CD4-positive, CD25-positive, alpha-beta regulatory T cell (primary cell): Measurements from ENCODE around the gene CKB. TPM values are rescaled to one million over a fixed set of nuclear protein-coding genes. Genes with fewer than 3 reads are reported as not detected.

Experiments used
- ATAC-seq, 2 donors: fragments of 150-1000 bp; cut with Tn5 transposase; one replicate each; pipeline ENCODE4 v1.10.0; 2021; ENCODE audit warnings: low read depth in 2 of 2, moderate number of reproducible peaks in 2 of 2, moderate library complexity in 1 of 2
- DNase-seq, 3 donors: peaks; one replicate each; pipeline versions ENCODE4 v3.0.0 to v3.0.0-alpha.2; 2012 to 2022; ENCODE audit warnings: mixed read lengths in 1 of 3
- H3K27ac ChIP-seq: one replicate; pipeline ENCODE4 v1.7.0; 2013; ENCODE audit warnings: mild to moderate bottlenecking, low read length; ENCODE audit not compliant: insufficient read depth, poor library complexity, severe bottlenecking
- H3K27me3 ChIP-seq: one replicate; pipeline ENCODE4 v1.7.0; 2013; ENCODE audit warnings: low read length; ENCODE audit not compliant: control insufficient read depth, insufficient read depth
- H3K36me3 ChIP-seq: one replicate; pipeline ENCODE4 v1.7.0; 2013; ENCODE audit warnings: mild to moderate bottlenecking, low read length, moderate library complexity; ENCODE audit not compliant: control insufficient read depth, insufficient read depth
- H3K4me1 ChIP-seq: 2 replicates; pipeline ENCODE4 v1.7.0; 2013; ENCODE audit warnings: mild to moderate bottlenecking, low read length; ENCODE audit not compliant: insufficient read depth, control insufficient read depth, poor library complexity, severe bottlenecking
- H3K4me3 ChIP-seq: one replicate; pipeline ENCODE4 v1.7.0; 2013; ENCODE audit warnings: low read depth, mild to moderate bottlenecking, low read length, moderate library complexity
- H3K9me3 ChIP-seq, 2 experiments: 1 replicate in 1 of 2; 2 replicates in 1 of 2; pipeline ENCODE4 v1.7.0; 2013; ENCODE audit warnings: low read length in 2 of 2, mild to moderate bottlenecking in 1 of 2, moderate library complexity in 1 of 2; ENCODE audit not compliant: control insufficient read depth in 2 of 2
- H3K27ac Mint-ChIP-seq, 3 donors: one replicate each; pipeline ENCODE4 v1.8.0; 2020 to 2022; ENCODE audit warnings: mild to moderate bottlenecking in 3 of 3, mixed read lengths in 3 of 3, moderate library complexity in 2 of 3
- H3K27me3 Mint-ChIP-seq: one replicate; pipeline ENCODE4 v1.8.0; 2022; ENCODE audit warnings: mild to moderate bottlenecking, mixed read lengths
- H3K36me3 Mint-ChIP-seq: one replicate; pipeline ENCODE4 v1.8.0; 2020; ENCODE audit warnings: mixed read lengths
- H3K4me1 Mint-ChIP-seq, 4 donors: one replicate each; pipeline ENCODE4 v1.8.0; 2020 to 2022; ENCODE audit warnings: mixed read lengths in 4 of 4, mild to moderate bottlenecking in 1 of 4
- H3K4me3 Mint-ChIP-seq, 4 donors: one replicate each; pipeline ENCODE4 v1.8.0; 2020 to 2022; ENCODE audit warnings: mild to moderate bottlenecking in 4 of 4, mixed read lengths in 4 of 4, moderate library complexity in 3 of 4
- H3K9me3 Mint-ChIP-seq, 7 donors: one replicate each; pipeline ENCODE4 v1.8.0; 2020 to 2022; ENCODE audit warnings: mixed read lengths in 7 of 7, mild to moderate bottlenecking in 3 of 7, moderate library complexity in 2 of 7
- polyA plus RNA-seq, 4 donors: library from polyadenylated mRNA; unstranded; fragments of 300-500 nt; fragmentation: Illumina TruSeq; gene quantifications; one replicate each; pipeline ENCODE4 v1.2.3, GENCODE V29; 2021
- total RNA-seq: library from RNA; stranded (reverse); gene quantifications from one replicate; pipeline ENCODE4 v1.2.3, GENCODE V29; 2022

The CKB gene
- total and polyA plus RNA-seq, 5 donors from 2014 or later = 1.4 to 5.8 (median 1.7) TPM; not detected in 1

- no peaks in the 10 kb centered on the region for H3K9me3 Mint-ChIP-seq
- Histone ChIP-seq H3K36me3 (peaks cover 59% of the 10 kb centered on the region), H3K27me3 (no peaks in the 10 kb centered on the region), H3K27ac (no peak overlapping the region), H3K9me3 (no peaks in the 10 kb centered on the region), H3K4me3 (no peak overlapping the region), H3K4me1 (peaks cover 8% of the 10 kb centered on the region)
- no peak for DNase-seq
- no peak overlapping the region for H3K4me3 Mint-ChIP-seq
- no peaks in the 10 kb centered on the region for H3K27me3 Mint-ChIP-seq
- ATAC-seq = no peak
- peaks cover 10 to 18% (median 17%) of the 10 kb centered on the region in 4 donors for H3K4me1 Mint-ChIP-seq
- H3K27ac Mint-ChIP-seq = no peak overlapping the region
- H3K36me3 Mint-ChIP-seq = peaks cover 29% of the 10 kb centered on the region
Observed at GRCh38 chr14:103483600-103483999, 39.0 kb downstream of the CKB start.

DNA sequence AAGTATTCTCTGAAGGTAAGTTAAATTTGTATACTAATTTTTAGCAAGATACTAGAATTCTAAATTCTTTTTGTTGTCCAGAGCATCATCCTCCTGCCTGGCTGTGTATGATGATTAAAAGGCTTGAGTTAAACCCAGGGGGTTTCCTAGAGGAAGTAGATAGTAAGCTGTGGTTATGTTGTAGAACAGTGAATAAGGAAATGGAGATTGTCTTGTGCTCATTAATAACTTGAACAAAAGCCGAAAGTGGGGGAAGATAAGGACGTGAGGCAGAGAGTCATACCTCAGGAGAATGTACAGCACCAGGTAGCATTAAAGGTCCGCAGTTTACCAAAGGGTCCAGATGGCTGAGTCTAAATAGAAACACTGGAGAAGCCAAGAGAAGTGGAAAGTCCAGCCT lies 42.0 kb downstream of the CKB start:
- Histone ChIP-seq H3K4me1 (peaks cover 8% of the 10 kb centered on the region), H3K27me3 (no peaks in the 10 kb centered on the region), H3K36me3 (peaks cover 68% of the 10 kb centered on the region), H3K9me3 (no peaks in the 10 kb centered on the region), H3K4me3 (no peak overlapping the region), H3K27ac (no peak overlapping the region)
- ATAC-seq (peak; percentile 56 to 62), DNase-seq (peak in 2 of 3 donors; percentile 11 to 31)
- Mint-ChIP-seq H3K4me1 (peaks cover 10 to 18% (median 17%) of the 10 kb centered on the region in 4 donors), H3K36me3 (peaks cover 37% of the 10 kb centered on the region), H3K4me3 (no peak overlapping the region), H3K9me3 (no peaks in the 10 kb centered on the region), H3K27ac (peak overlapping the region; percentile 22 to 53 (median 49)), H3K27me3 (no peaks in the 10 kb centered on the region)

DNA sequence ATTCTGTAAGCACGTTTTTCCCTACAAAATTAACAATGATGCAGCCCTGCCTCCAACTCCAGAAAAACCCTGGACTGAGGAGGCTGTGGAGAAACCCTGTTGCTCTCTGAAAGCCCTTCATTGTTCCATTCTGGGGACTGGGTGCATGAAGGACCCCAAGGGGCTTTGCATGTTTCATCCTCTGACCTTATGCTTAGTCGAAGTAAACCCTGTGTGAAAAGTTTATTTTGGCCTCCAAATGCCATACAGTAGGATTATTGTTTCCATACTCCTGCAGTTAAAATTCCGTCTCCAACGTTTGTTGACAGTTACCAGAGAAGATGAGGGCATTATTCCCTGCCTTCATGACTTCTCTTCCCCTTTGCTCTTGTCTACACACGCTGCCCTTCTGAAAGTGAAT lies 46.0 kb downstream of the CKB start:
- no peak overlapping the region for H3K4me3 Mint-ChIP-seq
- ATAC-seq (no peak), DNase-seq (no peak)
- Histone ChIP-seq H3K4me1 (peaks cover 8% of the 10 kb centered on the region), H3K4me3 (no peak overlapping the region), H3K27ac (no peak overlapping the region), H3K9me3 (no peaks in the 10 kb centered on the region), H3K36me3 (peaks cover 59% of the 10 kb centered on the region), H3K27me3 (no peaks in the 10 kb centered on the region)
- H3K4me1 Mint-ChIP-seq = peaks cover 11 to 21% (median 15%) of the 10 kb centered on the region in 4 donors
- no peaks in the 10 kb centered on the region for H3K27me3 Mint-ChIP-seq
- H3K36me3 Mint-ChIP-seq = peaks cover 43% of the 10 kb centered on the region
- no peak overlapping the region for H3K27ac Mint-ChIP-seq
- H3K9me3 Mint-ChIP-seq = no peaks in the 10 kb centered on the region

GRCh38 chr14:103476065-103476464 lies 46.6 kb downstream of the CKB start:
- no peak overlapping the region for H3K4me3 ChIP-seq
- peaks cover 8% of the 10 kb centered on the region for H3K4me1 ChIP-seq
- Mint-ChIP-seq H3K9me3 (no peaks in the 10 kb centered on the region), H3K36me3 (peaks cover 41% of the 10 kb centered on the region), H3K27me3 (no peaks in the 10 kb centered on the region), H3K4me3 (no peak overlapping the region), H3K27ac (no peak overlapping the region), H3K4me1 (peaks cover 8 to 17% (median 13%) of the 10 kb centered on the region in 4 donors)
- no peak for ATAC-seq
- H3K27me3 ChIP-seq = no peaks in the 10 kb centered on the region
- no peaks in the 10 kb centered on the region for H3K9me3 ChIP-seq
- DNase-seq = peak in 1 of 3 donors; percentile 5
- peaks cover 61% of the 10 kb centered on the region for H3K36me3 ChIP-seq
- H3K27ac ChIP-seq = no peak overlapping the region

DNA sequence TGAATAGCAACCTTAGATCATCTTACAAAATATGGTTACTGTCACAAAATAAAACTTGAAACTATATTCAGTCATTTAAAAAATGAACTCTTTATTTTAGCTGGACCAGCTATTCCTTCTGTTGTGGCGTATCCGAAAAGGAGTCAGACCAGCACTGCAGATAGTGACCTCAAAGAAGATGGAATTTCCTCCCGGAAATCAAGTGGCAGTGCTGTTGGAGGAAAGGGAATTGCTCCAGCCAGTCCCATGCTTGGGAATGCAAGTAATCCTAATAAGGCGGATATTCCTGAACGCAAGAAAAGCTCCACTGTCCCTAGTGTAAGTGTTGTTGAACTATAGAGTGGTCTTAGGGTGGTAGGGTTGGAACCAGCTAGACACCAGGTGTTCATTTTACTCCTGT lies 47.7 kb downstream of the CKB start:
- no peaks in the 10 kb centered on the region for H3K27me3 ChIP-seq
- Mint-ChIP-seq H3K4me1 (peaks cover 0 to 8% (median 4%) of the 10 kb centered on the region in 4 donors), H3K27me3 (no peaks in the 10 kb centered on the region), H3K36me3 (peaks cover 44% of the 10 kb centered on the region), H3K27ac (no peak overlapping the region), H3K9me3 (no peaks in the 10 kb centered on the region), H3K4me3 (no peak overlapping the region)
- no peak overlapping the region for H3K4me3 ChIP-seq
- no peaks in the 10 kb centered on the region for H3K4me1 ChIP-seq
- H3K27ac ChIP-seq = no peak overlapping the region
- DNase-seq = no peak
- no peak for ATAC-seq
- H3K36me3 ChIP-seq = peaks cover 66% of the 10 kb centered on the region
- no peaks in the 10 kb centered on the region for H3K9me3 ChIP-seq

DNA sequence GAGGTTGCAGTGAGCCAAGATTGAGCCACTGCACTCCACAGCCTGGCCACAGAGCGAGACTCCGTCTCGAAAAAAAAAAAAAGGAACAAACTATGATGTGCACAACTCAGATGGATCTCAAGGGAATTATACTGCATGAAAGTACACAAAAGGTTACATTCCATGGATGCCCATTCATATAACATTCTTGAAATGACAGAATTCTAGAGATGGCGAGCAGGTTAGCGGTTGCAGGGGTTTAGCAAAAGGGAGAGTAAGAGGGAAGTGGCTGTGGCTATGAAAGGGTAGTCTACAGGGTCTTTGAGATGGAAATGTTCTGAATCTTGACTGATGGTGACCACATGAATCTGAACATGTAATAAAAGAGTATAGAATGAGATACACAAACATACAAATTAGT lies 49.7 kb downstream of the CKB start:
- Histone ChIP-seq H3K4me1 (no peaks in the 10 kb centered on the region), H3K27me3 (no peaks in the 10 kb centered on the region), H3K36me3 (peaks cover 69% of the 10 kb centered on the region), H3K27ac (no peak overlapping the region), H3K9me3 (no peaks in the 10 kb centered on the region), H3K4me3 (no peak overlapping the region)
- no peaks in the 10 kb centered on the region for H3K9me3 Mint-ChIP-seq
- H3K4me1 Mint-ChIP-seq = peaks cover 0 to 4% (median 3%) of the 10 kb centered on the region in 4 donors
- H3K27me3 Mint-ChIP-seq = no peaks in the 10 kb centered on the region
- peak overlapping the region in 1 of 3 donors; percentile 74 for H3K27ac Mint-ChIP-seq
- no peak overlapping the region for H3K4me3 Mint-ChIP-seq
- peaks cover 50% of the 10 kb centered on the region for H3K36me3 Mint-ChIP-seq
- DNase-seq (no peak), ATAC-seq (no peak)

Other genes with a start within 250 kb of the CKB start
- 675 TPM for gene EIF5, start 188.6 kb downstream of the CKB start, total RNA-seq
- gene EIF5, start 188.6 kb downstream of the CKB start, polyA plus RNA-seq = 100 to 1,000 TPM; 364 to 387 (median 370) TPM
- 147 TPM for gene MARK3, start 137.4 kb downstream of the CKB start, total RNA-seq
- gene MARK3, start 137.4 kb downstream of the CKB start, polyA plus RNA-seq = 10 to 100 TPM; 33.5 to 41.6 (median 36.1) TPM
- gene TRMT61A, start 6.4 kb upstream of the CKB start, total RNA-seq = 9.7 TPM
- 1 to 10 TPM; 3.7 to 7.5 (median 6.1) TPM for gene TRMT61A, start 6.4 kb upstream of the CKB start, polyA plus RNA-seq
- 31.8 TPM for gene BAG5, start 39.8 kb upstream of the CKB start, total RNA-seq
- gene BAG5, start 39.8 kb upstream of the CKB start, polyA plus RNA-seq = 10 to 100 TPM; 33.4 to 42.4 (median 39.9) TPM
- gene COA8, start 40.1 kb upstream of the CKB start, total RNA-seq = 15.1 TPM
- gene COA8, start 40.1 kb upstream of the CKB start, polyA plus RNA-seq = 10 to 100 TPM; 32.3 to 55.0 (median 49.6) TPM
- 217 TPM for gene KLC1, start 106.4 kb upstream of the CKB start, total RNA-seq
- 10 to 100 TPM; 51.9 to 67.0 (median 64.7) TPM for gene KLC1, start 106.4 kb upstream of the CKB start, polyA plus RNA-seq
- 9.8 TPM for gene XRCC3, start 192.6 kb upstream of the CKB start, total RNA-seq
- gene XRCC3, start 192.6 kb upstream of the CKB start, polyA plus RNA-seq = 1 to 10 TPM; 3.0 to 4.7 (median 4.3) TPM
- gene ZFYVE21, start 193.0 kb upstream of the CKB start, total RNA-seq = 13.7 TPM
- gene ZFYVE21, start 193.0 kb upstream of the CKB start, polyA plus RNA-seq = 10 to 100 TPM; 12.1 to 25.0 (median 16.1) TPM